Thyroid gland (tissue), 4 donors: Measurements from ENCODE around the gene METTL6.

Experiments
- CTCF ChIP-seq, 6 experiments: fragments of 200-600 bp in 3 of 6; fragments of 450-650 bp in 3 of 6; sonication (generic) in 3 of 6; IDR thresholded peaks; one replicate each; pipeline ENCODE4 v1.5.1; 2016 to 2019; ENCODE audit warnings: antibody characterized with exemption in 6 of 6, mild to moderate bottlenecking in 2 of 6, inconsistent platforms in 1 of 6, moderate library complexity in 1 of 6
- POLR2A ChIP-seq, 2 donors: fragments of 450-650 bp; IDR thresholded peaks; one replicate each; pipeline ENCODE4 v1.6.1; 2017; ENCODE audit warnings: antibody characterized with exemption in 2 of 2, mild to moderate bottlenecking in 2 of 2, moderate library complexity in 1 of 2

GRCh38 chr3:15403495-15403894 is 23.8 kb downstream of the METTL6 start:
- TF ChIP-seq CTCF (IDR thresholded peaks at IDR 0.05) (no peak), POLR2A (IDR thresholded peaks at IDR 0.05) (no peak)
